Kidney tubule cell (primary cell): Measurements from ENCODE around the gene CCDC144A.
"Not testable (repeated sequence)": the region's sequence is repeated elsewhere in the genome, so short reads cannot be mapped to it uniquely, and the experiment has no call there.

ENCODE experiments used
- DNase-seq: peaks from one replicate; pipeline ENCODE4 v3.0.0-alpha.2; 2018; ENCODE audit warnings: low spot score

Gene CCDC144A

GRCh38 chr17:16689731-16690281 is at the start of gene CCDC144A:
Gene CCDC144A, plus strand, starts transcription at chr17:16690241. Its CDS starts 160 bp downstream, at chr17:16690401.
- peak; percentile 71 for DNase-seq

- no peak for DNase-seq
Measured at GRCh38 chr17:16649585-16649984, 40.5 kb upstream of the CCDC144A start.

- no peak for DNase-seq
Measured at GRCh38 chr17:16652252-16652651, 37.8 kb upstream of the CCDC144A start.

- DNase-seq: no peak
Measured at GRCh38 chr17:16652847-16653366, 37.1 kb upstream of the CCDC144A start.

- DNase-seq: peak; percentile 94
Measured at GRCh38 chr17:16653367-16654041, 36.5 kb upstream of the CCDC144A start, which contains the start of gene ZNF624. Gene ZNF624, minus strand, starts transcription at chr17:16653850.

GRCh38 chr17:16661217-16661616 is 28.8 kb upstream of the CCDC144A start:
- no peak for DNase-seq

- DNase-seq: peak; percentile 30
Measured at GRCh38 chr17:16662936-16663335, 27.1 kb upstream of the CCDC144A start.

- DNase-seq: not testable (repeated sequence)
Measured at GRCh38 chr17:16666553-16666906, 23.5 kb upstream of the CCDC144A start.

GRCh38 chr17:16666907-16667636 is 23.0 kb upstream of the CCDC144A start:
- not testable (repeated sequence) for DNase-seq

- no peak for DNase-seq
Measured at GRCh38 chr17:16676676-16677268, 13.3 kb upstream of the CCDC144A start.

- peak; percentile 15 for DNase-seq
Measured at GRCh38 chr17:16683290-16684138, 6.5 kb upstream of the CCDC144A start.

- not testable (repeated sequence) for DNase-seq
Measured at GRCh38 chr17:16686019-16686418, 4.0 kb upstream of the CCDC144A start.

- DNase-seq: not testable (repeated sequence)
Measured at GRCh38 chr17:16687151-16687550, 2.9 kb upstream of the CCDC144A start.

GRCh38 chr17:16690447-16690846 is 406 bp downstream of the CCDC144A start:
- not testable (repeated sequence) for DNase-seq

GRCh38 chr17:16697603-16698002 is 7.6 kb downstream of the CCDC144A start:
- DNase-seq: not testable (repeated sequence)

GRCh38 chr17:16745492-16746203 is 55.6 kb downstream of the CCDC144A start:
- peak; percentile 3 for DNase-seq

- DNase-seq: not testable (repeated sequence)
Measured at GRCh38 chr17:16746571-16746970, 56.5 kb downstream of the CCDC144A start.

GRCh38 chr17:16750515-16750914 is 60.5 kb downstream of the CCDC144A start:
- not testable (repeated sequence) for DNase-seq

GRCh38 chr17:16751224-16751923 is 61.3 kb downstream of the CCDC144A start:
- peak; percentile 13 for DNase-seq

GRCh38 chr17:16751924-16752287 is 61.9 kb downstream of the CCDC144A start:
- DNase-seq: not testable (repeated sequence)
